CMK (cell line): Measurements from ENCODE around the gene ASIC2.

Source experiments
- DNase-seq: peaks from one replicate; pipeline ENCODE4 v3.0.0-alpha.2; 2010; ENCODE audit warnings: low read depth

Gene ASIC2

GRCh38 chr17:33152783-33153182 is 140.3 kb downstream of the ASIC2 start:
- DNase-seq = no peak

- DNase-seq = no peak
Measured at GRCh38 chr17:33151565-33151964, 141.5 kb downstream of the ASIC2 start.

- DNase-seq = no peak
Measured at GRCh38 chr17:33145941-33146340, 147.2 kb downstream of the ASIC2 start.

DNA sequence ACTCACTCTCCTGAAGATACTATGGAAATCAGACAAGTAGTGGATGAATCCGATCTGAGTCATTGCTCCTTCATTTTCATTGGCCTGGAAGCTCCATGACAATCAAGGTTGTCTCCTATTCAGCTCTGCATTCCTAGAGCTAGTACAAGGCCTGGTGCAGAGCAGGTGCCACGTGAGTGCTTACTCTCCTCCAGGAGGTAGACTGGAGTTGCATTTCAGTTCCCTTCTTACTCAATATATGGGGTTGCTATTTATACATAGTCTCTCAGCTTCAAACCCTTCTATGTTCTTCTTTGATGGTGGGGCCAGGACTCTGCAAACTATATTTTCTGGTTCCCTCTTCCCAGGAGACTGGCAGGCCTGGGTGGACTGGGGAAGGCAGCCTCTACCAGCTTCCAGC is 148.3 kb downstream of the ASIC2 start:
- no peak for DNase-seq

- DNase-seq = peak; percentile 3
Measured at GRCh38 chr17:33142705-33143299, 150.3 kb downstream of the ASIC2 start.

DNA sequence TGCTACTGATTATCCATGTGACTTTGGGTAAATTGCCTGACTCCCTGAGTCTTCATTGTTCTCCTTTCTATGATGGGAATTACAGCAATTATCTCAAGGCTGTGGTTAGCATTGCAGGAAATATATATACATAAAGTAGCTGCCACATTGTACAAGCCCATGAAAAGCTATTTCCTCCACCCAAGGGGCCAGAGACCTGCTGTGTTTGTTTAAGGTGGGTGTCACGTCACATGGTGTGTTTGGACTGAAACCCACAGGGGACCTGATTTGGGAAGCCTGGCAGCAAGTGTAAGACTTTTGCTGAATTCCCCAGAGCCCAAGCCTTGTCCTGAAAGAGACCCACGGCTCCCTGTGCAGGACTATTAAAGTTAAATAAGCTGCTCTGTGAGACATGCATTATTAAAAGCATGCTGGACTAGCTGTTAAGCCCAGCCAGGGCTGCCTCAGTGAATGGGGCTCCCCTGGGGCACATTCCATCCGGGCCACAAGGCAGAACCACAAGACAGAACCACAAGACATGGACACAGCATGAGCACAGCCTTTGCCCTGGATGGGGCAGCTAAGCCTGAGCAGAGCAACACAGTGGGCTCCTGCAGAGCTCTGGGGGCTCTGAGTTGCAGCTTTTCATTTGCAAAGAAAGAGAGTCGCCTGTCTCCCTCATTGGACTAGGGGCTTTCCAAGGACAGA is 152.5 kb downstream of the ASIC2 start:
- no peak for DNase-seq

DNA sequence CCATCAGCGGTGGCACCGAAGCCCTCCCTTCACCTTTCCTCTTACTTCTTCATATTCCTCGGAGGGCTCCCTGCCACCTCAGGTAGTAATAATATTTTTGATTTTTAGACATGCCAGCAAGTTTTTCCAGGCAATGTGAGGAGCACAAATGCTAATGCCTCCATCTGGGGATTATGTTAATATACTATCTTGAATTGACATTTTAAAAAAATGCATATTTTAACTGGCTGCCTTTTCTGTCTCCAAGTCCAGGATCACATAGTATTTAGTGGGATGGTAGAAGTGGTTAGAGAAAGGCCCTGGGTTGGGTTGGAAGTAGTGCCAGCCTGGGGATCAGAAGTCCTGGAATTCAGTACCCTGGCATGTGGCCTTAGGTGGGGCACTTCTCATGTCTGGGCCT is 154.5 kb downstream of the ASIC2 start:
- DNase-seq = no peak

GRCh38 chr17:33137426-33137825 is 155.7 kb downstream of the ASIC2 start:
- DNase-seq = no peak

GRCh38 chr17:33135691-33136090 is 157.4 kb downstream of the ASIC2 start:
- no peak for DNase-seq

GRCh38 chr17:33131620-33132019 is 161.5 kb downstream of the ASIC2 start:
- no peak for DNase-seq

DNA sequence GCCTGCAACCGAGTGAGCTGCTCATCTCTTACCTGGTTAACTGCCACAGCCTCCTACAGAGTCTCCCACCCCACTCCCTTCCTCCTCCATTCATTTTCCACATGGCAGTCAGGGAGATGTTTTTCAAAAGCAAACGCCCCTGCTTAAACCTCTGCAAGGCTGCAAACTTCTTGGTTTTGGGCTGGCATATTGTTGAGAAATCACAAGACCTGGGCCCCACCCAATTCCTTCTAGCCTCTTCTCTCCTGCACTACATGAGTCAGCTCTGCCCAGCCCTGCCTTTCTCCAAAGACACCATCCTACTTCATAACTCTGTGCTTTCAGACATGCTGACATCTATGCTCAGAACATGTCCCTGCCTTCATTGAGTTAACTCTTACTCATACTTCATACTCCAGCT is 165.4 kb downstream of the ASIC2 start:
- DNase-seq = no peak

- DNase-seq = no peak
Measured at GRCh38 chr17:33126086-33126485, 167.0 kb downstream of the ASIC2 start.

DNA sequence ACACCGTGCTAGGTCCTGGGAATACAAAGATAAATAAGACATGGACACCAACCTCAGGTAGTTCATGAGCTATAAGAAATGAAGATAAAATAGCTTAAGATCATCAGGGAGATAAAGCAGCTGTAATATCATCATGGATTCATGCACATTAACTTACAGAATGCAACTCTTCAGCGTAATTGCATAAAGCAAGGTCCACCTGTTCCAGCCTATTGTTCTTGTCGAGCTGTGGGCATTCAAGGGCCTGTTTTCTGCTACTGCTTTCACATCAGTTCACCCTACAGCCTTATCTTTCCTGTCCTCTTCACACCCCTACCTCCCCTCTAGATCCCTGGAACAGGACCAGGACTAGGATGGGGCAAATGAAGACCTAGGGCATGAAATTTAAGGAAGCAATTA is 167.5 kb downstream of the ASIC2 start:
- no peak for DNase-seq

DNA sequence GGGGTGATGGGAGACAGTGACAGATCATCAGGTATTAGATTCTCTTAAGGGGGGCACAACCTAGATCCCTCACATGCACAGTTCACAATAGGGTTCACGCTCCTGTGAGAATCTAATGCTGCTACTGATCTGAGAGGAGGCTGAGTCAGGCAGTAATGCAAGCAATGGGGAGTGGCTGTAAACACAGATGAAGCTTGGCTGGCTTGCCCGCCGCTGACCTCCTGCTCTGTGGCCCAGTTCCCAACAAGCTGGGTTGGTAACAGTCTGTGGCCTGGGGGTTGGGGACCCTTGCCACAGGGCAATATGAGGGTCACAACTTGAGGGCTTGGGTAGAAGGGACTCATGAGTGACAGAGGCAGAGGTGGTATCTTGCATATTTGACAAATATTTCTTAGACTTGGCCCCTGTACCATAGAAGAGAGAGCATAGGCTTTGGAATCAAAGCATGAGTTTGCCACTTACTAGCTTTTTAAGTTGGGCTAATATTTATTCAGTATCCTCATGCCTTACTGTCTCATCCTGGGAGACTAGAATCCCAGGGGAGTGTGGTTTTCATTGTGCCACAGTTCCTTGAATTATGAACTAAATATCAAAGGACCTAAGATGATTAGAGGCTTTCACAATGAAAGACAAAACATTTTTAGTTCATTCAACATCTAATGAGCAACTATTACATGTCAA is 168.1 kb downstream of the ASIC2 start:
- no peak for DNase-seq

GRCh38 chr17:33124185-33124584 is 168.9 kb downstream of the ASIC2 start:
- DNase-seq = no peak

GRCh38 chr17:33121756-33122155 is 171.3 kb downstream of the ASIC2 start:
- no peak for DNase-seq

DNA sequence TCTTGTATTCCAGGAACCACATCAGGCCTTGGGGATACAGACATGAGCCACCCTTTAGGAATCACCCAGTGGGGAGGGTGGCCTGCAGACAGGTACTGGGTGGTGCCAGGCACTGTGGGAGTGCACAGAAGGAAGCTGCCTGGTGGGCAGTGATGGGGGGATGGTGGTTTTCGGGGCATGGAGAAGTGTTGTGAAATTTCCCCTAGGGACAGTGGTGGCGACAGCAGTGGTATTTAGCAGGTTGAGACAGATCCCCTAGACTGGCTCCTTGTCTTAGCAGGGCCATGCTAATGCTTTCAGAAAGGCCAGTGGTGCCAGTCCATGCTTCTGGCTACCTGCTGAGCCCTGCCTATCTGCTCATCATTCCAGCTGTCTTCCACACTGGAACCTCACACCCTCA is 171.8 kb downstream of the ASIC2 start:
- DNase-seq = no peak

DNA sequence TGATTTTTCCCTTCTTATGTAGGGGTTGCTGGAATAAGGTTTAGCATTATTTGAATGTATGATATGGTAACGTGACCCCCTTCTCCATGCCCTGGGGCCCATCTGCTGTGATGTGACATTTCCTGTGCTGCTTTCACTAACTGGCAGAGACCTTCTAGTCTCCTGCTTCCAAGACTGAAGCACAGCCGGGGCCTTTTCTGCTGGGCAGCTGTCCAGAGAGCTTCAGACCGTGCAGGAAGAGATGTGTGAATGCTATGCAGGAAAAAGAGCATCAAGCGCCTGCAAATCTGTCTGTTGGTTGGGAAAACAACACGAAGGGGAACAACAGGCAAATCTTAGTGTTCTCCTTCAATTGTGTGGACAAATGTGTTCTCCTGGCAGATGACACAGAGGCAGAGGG is 173.0 kb downstream of the ASIC2 start:
- no peak for DNase-seq

GRCh38 chr17:33118391-33119075 is 174.6 kb downstream of the ASIC2 start:
- DNase-seq = no peak

GRCh38 chr17:33116021-33116551 is 177.0 kb downstream of the ASIC2 start:
- DNase-seq = no peak

GRCh38 chr17:33115366-33115765 is 177.7 kb downstream of the ASIC2 start:
- DNase-seq = no peak

DNA sequence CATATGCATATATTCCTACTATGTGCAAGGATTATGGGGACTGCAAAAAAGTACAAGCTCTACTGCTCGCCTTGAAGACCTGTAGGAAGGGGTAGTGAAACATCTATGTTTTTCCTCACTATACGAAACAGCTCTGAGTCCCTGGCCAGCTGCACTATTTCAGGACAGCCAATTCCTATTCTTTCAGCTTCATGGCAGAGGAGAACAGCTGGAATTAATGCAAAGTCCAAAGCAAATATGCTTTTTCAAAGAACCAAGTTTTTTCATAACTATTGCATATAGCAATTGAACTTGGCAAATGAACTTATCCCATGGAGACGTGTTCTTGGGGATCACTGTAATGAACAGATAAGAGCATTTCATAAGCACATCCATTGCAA is 179.1 kb downstream of the ASIC2 start:
- DNase-seq = no peak
